K562 (cell line): Measurements from ENCODE around the gene HES5. TPM values are rescaled to one million over a fixed set of nuclear protein-coding genes. Genes with fewer than 3 reads are reported as not detected.

ENCODE experiments used
- BMI1 ChIP-seq: fragments of 150-350 bp; IDR thresholded peaks from 2 replicates; pipeline ENCODE4 v1.6.1; 2014; ENCODE audit warnings: low read length
- CBX2 ChIP-seq: fragments of 200-600 bp; sonication (generic); IDR thresholded peaks from one replicate; pipeline ENCODE4 v1.6.1; 2012; ENCODE audit warnings: mild to moderate bottlenecking, low read length, inconsistent platforms; ENCODE audit not compliant: insufficient read depth, poor library complexity, severe bottlenecking
- CCAR2 ChIP-seq: fragments of 200-400 bp; formaldehyde crosslinking; IDR thresholded peaks from 2 replicates; pipeline ENCODE4 v1.6.1; 2017; ENCODE audit warnings: mild to moderate bottlenecking, low read depth, low read length
- MAFK ChIP-seq: IDR thresholded peaks from 2 replicates; pipeline ENCODE4 v1.6.1; 2011; ENCODE audit warnings: low read length, improper control_type of control experiment
- MTA1 ChIP-seq: fragments of 450-650 bp; IDR thresholded peaks from 2 replicates; pipeline ENCODE4 v1.6.1; 2017; ENCODE audit warnings: borderline replicate concordance
- MYNN ChIP-seq, 2 experiments: sonication (generic); formaldehyde crosslinking in 1 of 2; IDR thresholded peaks; 2 replicates each; pipeline versions ENCODE4 v1.5.0 to v1.6.1; 2016 to 2020; ENCODE audit warnings: antibody characterized with exemption in 1 of 2, missing genetic modification reagents in 1 of 2
- NFXL1 ChIP-seq: fragments of 450-650 bp; formaldehyde crosslinking; IDR thresholded peaks from 2 replicates; pipeline ENCODE4 v1.4.0; 2021; ENCODE audit warnings: mild to moderate bottlenecking
- PRPF4 ChIP-seq: fragments of 200-400 bp; formaldehyde crosslinking; IDR thresholded peaks from one replicate; pipeline ENCODE4 v1.6.1; 2017; ENCODE audit warnings: low read length, low read depth, mild to moderate bottlenecking; ENCODE audit not compliant: insufficient read depth, poor library complexity, severe bottlenecking
- PYGO2 ChIP-seq: fragments of 450-650 bp; IDR thresholded peaks from 2 replicates; pipeline ENCODE4 v1.6.1; 2016; ENCODE audit warnings: mild to moderate bottlenecking, missing genetic modification characterization, moderate library complexity, missing compliant biosample characterization
- RNF2 ChIP-seq: sonication (generic); IDR thresholded peaks from 2 replicates; pipeline ENCODE4 v1.6.1; 2016
- SETDB1 ChIP-seq: IDR thresholded peaks from one replicate; pipeline ENCODE4 v1.6.1; 2012; ENCODE audit warnings: low read length, control low read depth, inconsistent platforms
- SMAD4 ChIP-seq: fragments of 250-450 bp; sonication (Bioruptor Pico); conservative IDR thresholded peaks from 2 replicates; pipeline ENCODE4 v1.8.0; 2021; ENCODE audit warnings: inconsistent platforms, mild to moderate bottlenecking, moderate library complexity
- TAF15 ChIP-seq: fragments of 200-400 bp; formaldehyde crosslinking; IDR thresholded peaks from 2 replicates; pipeline ENCODE4 v1.6.1; 2017; ENCODE audit warnings: mild to moderate bottlenecking, low read depth, low read length, moderate library complexity
- TCF7 ChIP-seq: sonication (generic); IDR thresholded peaks from 2 replicates; pipeline ENCODE4 v1.6.1; 2016; ENCODE audit warnings: antibody characterized with exemption, borderline replicate concordance
- ZBTB8A ChIP-seq: fragments of 450-650 bp; IDR thresholded peaks from 2 replicates; pipeline ENCODE4 v1.6.1; 2018; ENCODE audit warnings: mild to moderate bottlenecking, moderate library complexity; ENCODE audit not compliant: partially characterized antibody
- ZNF212 ChIP-seq: fragments of 450-650 bp; formaldehyde crosslinking; IDR thresholded peaks from 2 replicates; pipeline ENCODE4 v1.4.0; 2020; ENCODE audit warnings: mild to moderate bottlenecking
- ZNF584 ChIP-seq: fragments of 200-800 bp; sonication (Bioruptor generic); IDR thresholded peaks from 2 replicates; pipeline ENCODE4 v1.6.1; 2016; ENCODE audit warnings: low read depth, mild to moderate bottlenecking, missing genetic modification characterization, missing compliant biosample characterization
- polyA plus RNA-seq, 8 experiments: library from polyadenylated mRNA; depleted of rRNA in 4 of 8; stranded (reverse) in 5 of 8; unstranded in 3 of 8; fragments of >200 nt; fragmentation: Nextera tagmentation in 2 of 8; fragmentation: Illumina TruSeq in 1 of 8; extraction: Ambion mirVana in 2 of 8; extraction: Trizol in 1 of 8; gene quantifications; 2 replicates each; pipeline versions ENCODE4 v1.2.1 to v1.2.3, GENCODE V29; 2011 to 2014; ENCODE audit warnings: inconsistent platforms in 1 of 8, missing spikeins in 1 of 8
- total RNA-seq, 7 experiments: library from RNA; depleted of rRNA in 6 of 7; stranded (reverse); fragments of >200 nt in 6 of 7; fragmentation: Illumina TruSeq in 2 of 7; extraction: Trizol in 2 of 7; gene quantifications; 2 replicates each; pipeline versions ENCODE4 v1.2.1 to v1.2.3, GENCODE V29; 2011 to 2021; ENCODE audit warnings: low replicate concordance in 1 of 7
- TF ChIP-seq, protein P1 (sequence below): sonication (generic); formaldehyde crosslinking; IDR thresholded peaks from 2 replicates; pipeline ENCODE4 v1.8.1; 2023; ENCODE audit warnings: mild to moderate bottlenecking, missing genetic modification reagents
- TF ChIP-seq, protein P2 (sequence below): IDR thresholded peaks from 2 replicates; pipeline ENCODE4 v1.6.1; 2014; ENCODE audit warnings: antibody characterized with exemption
- TF ChIP-seq, protein P3 (sequence below): sonication (generic); formaldehyde crosslinking; IDR thresholded peaks from 2 replicates; pipeline ENCODE4 v1.9.0; 2022; ENCODE audit warnings: mild to moderate bottlenecking, missing genetic modification reagents
- TF ChIP-seq, protein P4 (sequence below): fragments of 450-650 bp; formaldehyde crosslinking; IDR thresholded peaks from 2 replicates; pipeline ENCODE4 v1.4.0; 2020; ENCODE audit warnings: mild to moderate bottlenecking, moderate library complexity
- TF ChIP-seq, protein P5 (sequence below), 3 experiments: IDR thresholded peaks in 2 of 3; conservative IDR thresholded peaks in 1 of 3; 2 replicates each; pipeline ENCODE4 v1.5.1; 2011 to 2012; ENCODE audit warnings: low read length in 3 of 3, mild to moderate bottlenecking in 3 of 3, control low read depth in 2 of 3, improper control_type of control experiment in 1 of 3, inconsistent platforms in 1 of 3, low read depth in 1 of 3, mixed read lengths in 1 of 3, moderate library complexity in 1 of 3; ENCODE audit not compliant: insufficient read depth in 2 of 3

Gene HES5
- total and polyA plus RNA-seq, 9 of the 15 experiments (the other 6 are each of a cell fraction or from before 2014, with no cell fraction given) = not detected

DNA sequence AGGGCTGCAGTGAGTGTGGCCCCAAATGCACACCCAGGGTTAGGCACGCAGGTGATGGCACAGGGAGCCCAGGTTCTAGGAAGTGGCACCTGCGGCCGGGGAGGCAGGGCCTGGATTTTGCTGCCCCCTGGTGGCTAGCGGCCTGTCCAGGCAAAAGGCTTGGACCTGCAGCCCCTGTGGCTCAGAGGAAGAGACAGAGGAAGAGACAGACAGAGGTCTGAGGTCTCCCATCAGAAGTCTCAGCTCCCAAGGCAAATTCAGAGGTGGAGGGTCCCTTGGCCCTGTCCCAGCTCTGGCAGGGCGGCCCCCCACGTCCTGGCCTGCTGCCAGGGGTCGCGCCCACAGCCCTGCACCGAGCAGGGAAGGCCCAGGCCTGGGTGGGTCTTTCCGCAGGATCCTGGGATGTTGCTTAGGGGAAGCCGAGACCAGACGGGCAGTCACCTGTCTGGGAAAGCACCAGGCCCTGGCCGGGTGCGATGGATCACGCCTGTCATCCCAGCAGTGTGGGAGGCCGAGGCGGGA, 18.1 kb upstream of the HES5 start (continued):
- TF ChIP-seq MAFK (no peak), BMI1 (no peak), ZNF212 (CRISPR knock-in tag) (no peak), SMAD4 (peak; percentile 33; the same call in 1 of the 2 replicates), MYNN (IDR thresholded peaks at IDR 0.05) (peak; percentile 90), MYNN (CRISPR knock-in tag; IDR thresholded peaks at IDR 0.05) (no peak), SETDB1 (no peak), PYGO2 (tag) (no peak), CBX2 (no peak), ZBTB8A (no peak), RNF2 (0 out of 2 replicates have a peak, but pooled peaks have one; percentile 41), TAF15 (no peak), ZNF584 (CRISPR knock-in tag) (no peak), PRPF4 (no peak), CCAR2 (no peak), TCF7 (no peak), MTA1 (no peak), NFXL1 (no peak)
- TF ChIP-seq, protein P1, sequence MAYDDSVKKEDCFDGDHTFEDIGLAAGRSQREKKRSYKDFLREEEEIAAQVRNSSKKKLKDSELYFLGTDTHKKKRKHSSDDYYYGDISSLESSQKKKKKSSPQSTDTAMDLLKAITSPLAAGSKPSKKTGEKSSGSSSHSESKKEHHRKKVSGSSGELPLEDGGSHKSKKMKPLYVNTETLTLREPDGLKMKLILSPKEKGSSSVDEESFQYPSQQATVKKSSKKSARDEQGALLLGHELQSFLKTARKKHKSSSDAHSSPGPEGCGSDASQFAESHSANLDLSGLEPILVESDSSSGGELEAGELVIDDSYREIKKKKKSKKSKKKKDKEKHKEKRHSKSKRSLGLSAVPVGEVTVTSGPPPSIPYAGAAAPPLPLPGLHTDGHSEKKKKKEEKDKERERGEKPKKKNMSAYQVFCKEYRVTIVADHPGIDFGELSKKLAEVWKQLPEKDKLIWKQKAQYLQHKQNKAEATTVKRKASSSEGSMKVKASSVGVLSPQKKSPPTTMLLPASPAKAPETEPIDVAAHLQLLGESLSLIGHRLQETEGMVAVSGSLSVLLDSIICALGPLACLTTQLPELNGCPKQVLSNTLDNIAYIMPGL (CRISPR knock-in tag) = no peak
- TF ChIP-seq, protein P2, sequence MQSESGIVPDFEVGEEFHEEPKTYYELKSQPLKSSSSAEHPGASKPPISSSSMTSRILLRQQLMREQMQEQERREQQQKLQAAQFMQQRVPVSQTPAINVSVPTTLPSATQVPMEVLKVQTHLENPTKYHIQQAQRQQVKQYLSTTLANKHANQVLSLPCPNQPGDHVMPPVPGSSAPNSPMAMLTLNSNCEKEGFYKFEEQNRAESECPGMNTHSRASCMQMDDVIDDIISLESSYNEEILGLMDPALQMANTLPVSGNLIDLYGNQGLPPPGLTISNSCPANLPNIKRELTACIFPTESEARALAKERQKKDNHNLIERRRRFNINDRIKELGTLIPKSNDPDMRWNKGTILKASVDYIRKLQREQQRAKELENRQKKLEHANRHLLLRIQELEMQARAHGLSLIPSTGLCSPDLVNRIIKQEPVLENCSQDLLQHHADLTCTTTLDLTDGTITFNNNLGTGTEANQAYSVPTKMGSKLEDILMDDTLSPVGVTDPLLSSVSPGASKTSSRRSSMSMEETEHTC = no peak
- TF ChIP-seq, protein P3, sequence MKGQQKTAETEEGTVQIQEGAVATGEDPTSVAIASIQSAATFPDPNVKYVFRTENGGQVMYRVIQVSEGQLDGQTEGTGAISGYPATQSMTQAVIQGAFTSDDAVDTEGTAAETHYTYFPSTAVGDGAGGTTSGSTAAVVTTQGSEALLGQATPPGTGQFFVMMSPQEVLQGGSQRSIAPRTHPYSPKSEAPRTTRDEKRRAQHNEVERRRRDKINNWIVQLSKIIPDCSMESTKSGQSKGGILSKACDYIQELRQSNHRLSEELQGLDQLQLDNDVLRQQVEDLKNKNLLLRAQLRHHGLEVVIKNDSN = no peak
- TF ChIP-seq, protein P4, sequence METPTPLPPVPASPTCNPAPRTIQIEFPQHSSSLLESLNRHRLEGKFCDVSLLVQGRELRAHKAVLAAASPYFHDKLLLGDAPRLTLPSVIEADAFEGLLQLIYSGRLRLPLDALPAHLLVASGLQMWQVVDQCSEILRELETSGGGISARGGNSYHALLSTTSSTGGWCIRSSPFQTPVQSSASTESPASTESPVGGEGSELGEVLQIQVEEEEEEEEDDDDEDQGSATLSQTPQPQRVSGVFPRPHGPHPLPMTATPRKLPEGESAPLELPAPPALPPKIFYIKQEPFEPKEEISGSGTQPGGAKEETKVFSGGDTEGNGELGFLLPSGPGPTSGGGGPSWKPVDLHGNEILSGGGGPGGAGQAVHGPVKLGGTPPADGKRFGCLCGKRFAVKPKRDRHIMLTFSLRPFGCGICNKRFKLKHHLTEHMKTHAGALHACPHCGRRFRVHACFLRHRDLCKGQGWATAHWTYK (CRISPR knock-in tag) = no peak
- TF ChIP-seq, protein P5, sequence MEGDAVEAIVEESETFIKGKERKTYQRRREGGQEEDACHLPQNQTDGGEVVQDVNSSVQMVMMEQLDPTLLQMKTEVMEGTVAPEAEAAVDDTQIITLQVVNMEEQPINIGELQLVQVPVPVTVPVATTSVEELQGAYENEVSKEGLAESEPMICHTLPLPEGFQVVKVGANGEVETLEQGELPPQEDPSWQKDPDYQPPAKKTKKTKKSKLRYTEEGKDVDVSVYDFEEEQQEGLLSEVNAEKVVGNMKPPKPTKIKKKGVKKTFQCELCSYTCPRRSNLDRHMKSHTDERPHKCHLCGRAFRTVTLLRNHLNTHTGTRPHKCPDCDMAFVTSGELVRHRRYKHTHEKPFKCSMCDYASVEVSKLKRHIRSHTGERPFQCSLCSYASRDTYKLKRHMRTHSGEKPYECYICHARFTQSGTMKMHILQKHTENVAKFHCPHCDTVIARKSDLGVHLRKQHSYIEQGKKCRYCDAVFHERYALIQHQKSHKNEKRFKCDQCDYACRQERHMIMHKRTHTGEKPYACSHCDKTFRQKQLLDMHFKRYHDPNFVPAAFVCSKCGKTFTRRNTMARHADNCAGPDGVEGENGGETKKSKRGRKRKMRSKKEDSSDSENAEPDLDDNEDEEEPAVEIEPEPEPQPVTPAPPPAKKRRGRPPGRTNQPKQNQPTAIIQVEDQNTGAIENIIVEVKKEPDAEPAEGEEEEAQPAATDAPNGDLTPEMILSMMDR (IDR thresholded peaks at IDR 0.05 in 2 of 3, conservative IDR thresholded peaks at IDR 0.05 in 1 of 3; ENCODE audit: insufficient read depth in 2 of 3, low read depth in 1 of 3, low read length in 3 of 3) = peak; percentile 94 to 97 (median 96)
